ENCODE data around the gene UCP3. TPM values are rescaled to one million over a fixed set of nuclear protein-coding genes. Genes with fewer than 3 reads are reported as not detected.

Gene UCP3
- total RNA-seq, 2 experiments from 2014 or later = 2.9 TPM

GRCh38 chr11:74030723-74031676 lies 22.1 kb upstream of the UCP3 start:
- ChIA-PET POLR2A (interaction anchor here (0.6 to 1.4 kb wide), 5 partner anchors 17 to 67 kb away, joined by 3 to 6 read pairs (median 4); partner anchors contain the start of gene UCP2), CTCF (interaction anchor here (1.0 kb wide), 1 partner anchor 10 kb away, joined by 5 read pairs; no protein-coding TSS in a partner anchor)
- DNase-seq (no peak), ATAC-seq (peak; percentile 64)
- peak overlapping the region; percentile 71 for H3K27ac Mint-ChIP-seq
- no peaks in the 10 kb centered on the region for H3K9me3 Mint-ChIP-seq (ENCODE audit: insufficient read depth)
- H3K4me3 Mint-ChIP-seq = peak overlapping the region; percentile 6
- peaks cover 22% of the 10 kb centered on the region for H3K36me3 Mint-ChIP-seq (ENCODE audit: low read depth)
- H3K27me3 Mint-ChIP-seq (ENCODE audit: low read depth) = no peaks in the 10 kb centered on the region
- H3K4me1 Mint-ChIP-seq (ENCODE audit: low read depth) = peaks cover 23% of the 10 kb centered on the region

DNA sequence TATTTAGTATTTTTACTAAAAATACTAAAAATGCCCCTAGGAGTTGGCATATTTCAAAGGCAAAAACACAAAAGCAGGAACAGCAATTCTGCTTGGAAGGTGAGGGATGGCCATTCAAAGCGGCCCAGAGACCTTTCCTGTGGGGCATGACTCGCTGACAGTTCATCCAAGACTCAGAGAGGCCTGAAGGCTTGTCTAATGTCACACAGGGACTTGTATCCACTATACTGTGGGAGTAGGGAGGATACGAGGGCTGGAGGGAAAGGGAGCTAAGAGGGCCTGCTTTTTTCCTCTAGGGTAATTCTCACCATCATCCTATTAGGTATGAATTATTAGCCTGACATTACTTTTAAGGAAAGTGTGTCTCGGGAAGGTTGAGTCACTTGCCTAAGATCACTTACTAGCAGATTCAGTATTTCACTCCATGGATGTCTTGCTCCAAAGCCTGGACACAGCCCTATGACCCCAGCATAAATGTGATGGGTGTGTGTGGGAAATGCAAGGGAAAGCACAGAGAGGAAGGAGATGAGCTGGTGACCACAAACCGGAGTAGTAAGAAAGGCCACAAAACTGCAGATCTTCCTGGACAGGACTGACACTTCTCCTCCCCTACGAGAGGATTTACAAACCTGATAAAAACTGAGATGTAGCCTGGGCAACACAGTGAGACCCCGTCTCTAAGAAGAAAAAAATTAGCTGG lies 16.7 kb upstream of the UCP3 start:
- ATAC-seq = no peak
- CTCF ChIA-PET = interaction anchor here (1.5 to 1.9 kb wide), 2 partner anchors 10 to 39 kb away, joined by 3 to 5 read pairs; no protein-coding TSS in a partner anchor
- Mint-ChIP-seq H3K4me3 (no peak overlapping the region), H3K27me3 (ENCODE audit: low read depth) (no peaks in the 10 kb centered on the region), H3K27ac (peak overlapping the region; percentile 50), H3K36me3 (ENCODE audit: low read depth) (peaks cover 30% of the 10 kb centered on the region), H3K4me1 (ENCODE audit: low read depth) (peaks cover 32% of the 10 kb centered on the region), H3K9me3 (ENCODE audit: insufficient read depth) (no peaks in the 10 kb centered on the region)
- no peak for DNase-seq
- POLR2A ChIA-PET = no interaction called here

GRCh38 chr11:74024261-74025029 lies 15.6 kb upstream of the UCP3 start:
- Mint-ChIP-seq H3K27ac (no peak overlapping the region), H3K4me1 (ENCODE audit: low read depth) (peaks cover 24% of the 10 kb centered on the region), H3K9me3 (ENCODE audit: insufficient read depth) (no peaks in the 10 kb centered on the region), H3K4me3 (no peak overlapping the region), H3K27me3 (ENCODE audit: low read depth) (no peaks in the 10 kb centered on the region), H3K36me3 (ENCODE audit: low read depth) (peaks cover 30% of the 10 kb centered on the region)
- ATAC-seq (no peak), DNase-seq (no peak)
- CTCF ChIA-PET = no interaction called here
- POLR2A ChIA-PET = no interaction called here

DNA sequence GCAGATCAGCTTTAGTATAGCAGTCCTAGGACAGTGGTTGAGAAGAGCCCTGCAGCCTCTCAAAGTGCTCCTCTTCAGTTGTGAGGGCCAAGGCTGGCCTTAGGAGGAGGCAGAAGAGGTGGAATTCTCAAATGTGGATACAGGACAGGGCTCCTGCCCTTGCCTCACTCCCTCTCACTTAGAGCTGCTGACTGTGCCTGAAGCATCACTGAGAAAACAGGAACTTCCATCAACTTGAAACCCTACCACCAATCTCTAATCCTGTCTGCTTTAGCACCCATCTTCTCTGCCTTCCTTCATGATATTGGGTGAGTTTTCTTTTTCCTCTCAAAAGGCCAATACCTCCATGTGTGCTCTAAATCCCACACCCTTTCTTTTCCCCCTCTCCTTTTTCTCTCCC lies 14.4 kb upstream of the UCP3 start:
- CTCF ChIA-PET = interaction anchor here (1.3 kb wide), 1 partner anchor 10 kb away, joined by 3 read pairs; no protein-coding TSS in a partner anchor
- POLR2A ChIA-PET = no interaction called here
- Mint-ChIP-seq H3K4me3 (no peak overlapping the region), H3K4me1 (ENCODE audit: low read depth) (peaks cover 29% of the 10 kb centered on the region), H3K27ac (peak overlapping the region; percentile 23), H3K36me3 (ENCODE audit: low read depth) (peaks cover 27% of the 10 kb centered on the region), H3K9me3 (ENCODE audit: insufficient read depth) (no peaks in the 10 kb centered on the region), H3K27me3 (ENCODE audit: low read depth) (no peaks in the 10 kb centered on the region)
- DNase-seq (no peak), ATAC-seq (no peak)

DNA sequence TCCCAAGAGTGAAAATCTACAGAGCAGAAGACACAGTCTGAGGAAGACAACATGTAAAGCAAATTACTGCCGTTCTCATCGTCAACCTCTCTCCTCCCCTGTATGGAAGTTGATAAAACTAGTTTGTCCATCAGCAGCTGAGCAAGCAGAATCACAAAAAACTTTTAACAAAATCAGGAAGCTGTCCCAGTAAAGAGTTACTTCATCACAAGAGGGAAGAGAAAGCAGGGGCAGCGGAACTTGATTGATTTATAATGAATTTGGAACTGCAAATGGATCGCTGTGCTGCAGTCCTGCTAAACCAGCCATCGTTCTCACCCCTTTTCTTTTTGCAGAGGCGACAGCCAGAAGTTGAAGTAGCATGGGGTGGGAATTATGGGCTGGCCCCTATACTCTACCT lies 13.7 kb upstream of the UCP3 start:
- ATAC-seq (no peak), DNase-seq (no peak)
- Mint-ChIP-seq H3K27ac (no peak overlapping the region), H3K36me3 (ENCODE audit: low read depth) (peaks cover 26% of the 10 kb centered on the region), H3K4me3 (no peak overlapping the region), H3K9me3 (ENCODE audit: insufficient read depth) (no peaks in the 10 kb centered on the region), H3K27me3 (ENCODE audit: low read depth) (no peaks in the 10 kb centered on the region), H3K4me1 (ENCODE audit: low read depth) (peaks cover 30% of the 10 kb centered on the region)
- CTCF ChIA-PET = interaction anchor here (0.9 to 1.3 kb wide), 3 partner anchors 9 to 37 kb away, joined by 3 to 4 read pairs (median 3); no protein-coding TSS in a partner anchor
- POLR2A ChIA-PET = no interaction called here

GRCh38 chr11:74021998-74022397 lies 13.1 kb upstream of the UCP3 start:
- no peak for ATAC-seq
- POLR2A ChIA-PET = interaction anchor here (0.9 kb wide), 1 partner anchor 27 kb away, joined by 3 read pairs; no protein-coding TSS in a partner anchor
- no peak overlapping the region for H3K27ac Mint-ChIP-seq
- H3K27me3 Mint-ChIP-seq (ENCODE audit: low read depth) = no peaks in the 10 kb centered on the region
- peaks cover 30% of the 10 kb centered on the region for H3K4me1 Mint-ChIP-seq (ENCODE audit: low read depth)
- CTCF ChIA-PET = interaction anchor here (0.9 to 1.3 kb wide), 3 partner anchors 9 to 36 kb away, joined by 3 to 4 read pairs (median 3); no protein-coding TSS in a partner anchor
- H3K4me3 Mint-ChIP-seq = no peak overlapping the region
- no peak for DNase-seq
- no peaks in the 10 kb centered on the region for H3K9me3 Mint-ChIP-seq (ENCODE audit: insufficient read depth)
- peaks cover 29% of the 10 kb centered on the region for H3K36me3 Mint-ChIP-seq (ENCODE audit: low read depth)

- no peak for ATAC-seq
- H3K4me1 Mint-ChIP-seq (ENCODE audit: low read depth) = peaks cover 23% of the 10 kb centered on the region
- H3K27me3 Mint-ChIP-seq (ENCODE audit: low read depth) = no peaks in the 10 kb centered on the region
- DNase-seq = no peak
- H3K27ac Mint-ChIP-seq = no peak overlapping the region
- CTCF ChIA-PET = interaction anchor here (0.8 to 1.5 kb wide), 6 partner anchors 10 to 235 kb away, joined by 3 to 5 read pairs (median 4); no protein-coding TSS in a partner anchor
- peaks cover 31% of the 10 kb centered on the region for H3K36me3 Mint-ChIP-seq (ENCODE audit: low read depth)
- POLR2A ChIA-PET = interaction anchor here (1.3 to 2.5 kb wide), 3 partner anchors 38 to 51 kb away, joined by 4 to 9 read pairs (median 7); partner anchors contain the start of gene UCP2
- no peaks in the 10 kb centered on the region for H3K9me3 Mint-ChIP-seq (ENCODE audit: insufficient read depth)
- no peak overlapping the region for H3K4me3 Mint-ChIP-seq
Observed at GRCh38 chr11:74020539-74020938, 11.7 kb upstream of the UCP3 start.

DNA sequence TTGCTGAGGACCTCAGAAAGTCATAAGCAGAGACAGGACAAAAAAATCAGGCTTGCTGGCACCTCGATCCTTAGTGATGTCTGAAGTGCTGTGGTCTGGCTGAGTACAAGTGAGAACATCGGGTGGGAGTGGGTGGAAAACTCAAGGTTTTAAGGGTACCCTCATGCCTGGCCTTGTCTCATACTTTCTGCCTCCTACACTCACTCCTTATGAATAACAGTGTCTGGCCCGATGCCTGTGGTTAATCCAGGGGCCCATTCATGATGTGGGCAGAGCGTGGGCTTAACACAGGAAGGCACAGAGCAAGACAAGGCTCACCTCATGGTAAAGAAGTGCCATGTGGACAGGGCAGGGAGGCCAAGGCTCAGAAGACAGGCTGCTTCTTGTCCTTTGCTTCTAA lies 11.0 kb upstream of the UCP3 start:
- ChIA-PET POLR2A (interaction anchor here (1.3 to 2.5 kb wide), 4 partner anchors 37 to 51 kb away, joined by 4 to 9 read pairs (median 6); partner anchors contain the start of gene UCP2), CTCF (interaction anchor here (1.0 to 1.5 kb wide), 2 partner anchors 25 to 38 kb away, joined by 3 to 5 read pairs; partner anchors contain the start of gene UCP2)
- peaks cover 33% of the 10 kb centered on the region for H3K36me3 Mint-ChIP-seq (ENCODE audit: low read depth)
- H3K4me3 Mint-ChIP-seq = no peak overlapping the region
- H3K4me1 Mint-ChIP-seq (ENCODE audit: low read depth) = peaks cover 26% of the 10 kb centered on the region
- no peaks in the 10 kb centered on the region for H3K9me3 Mint-ChIP-seq (ENCODE audit: insufficient read depth)
- no peaks in the 10 kb centered on the region for H3K27me3 Mint-ChIP-seq (ENCODE audit: low read depth)
- no peak overlapping the region for H3K27ac Mint-ChIP-seq
- ATAC-seq = peak; percentile 66
- no peak for DNase-seq

GRCh38 chr11:74019104-74019738 lies 10.3 kb upstream of the UCP3 start:
- Mint-ChIP-seq H3K4me1 (ENCODE audit: low read depth) (peaks cover 29% of the 10 kb centered on the region), H3K36me3 (ENCODE audit: low read depth) (peaks cover 36% of the 10 kb centered on the region), H3K4me3 (no peak overlapping the region), H3K27ac (no peak overlapping the region), H3K9me3 (ENCODE audit: insufficient read depth) (no peaks in the 10 kb centered on the region), H3K27me3 (ENCODE audit: low read depth) (no peaks in the 10 kb centered on the region)
- ATAC-seq (no peak), DNase-seq (no peak)
- ChIA-PET POLR2A (interaction anchor here (0.7 to 2.5 kb wide), 6 partner anchors 21 to 50 kb away, joined by 3 to 9 read pairs (median 6); partner anchors contain the start of gene UCP2), CTCF (interaction anchor here (1.0 to 1.2 kb wide), 2 partner anchors 37 to 152 kb away, joined by 3 read pairs; partner anchors contain the start of genes C2CD3, PPME1 and UCP2)

- ChIA-PET POLR2A (interaction anchor here (0.9 to 2.5 kb wide), 4 partner anchors 13 to 40 kb away, joined by 3 to 9 read pairs (median 6); partner anchors contain the start of gene UCP2), CTCF (interaction anchor here (1.1 to 1.5 kb wide), 3 partner anchors 10 to 153 kb away, joined by 3 to 5 read pairs (median 4); partner anchors contain the start of genes C2CD3 and PPME1)
- DNase-seq (no peak), ATAC-seq (no peak)
- no peaks in the 10 kb centered on the region for H3K9me3 Mint-ChIP-seq (ENCODE audit: insufficient read depth)
- no peaks in the 10 kb centered on the region for H3K27me3 Mint-ChIP-seq (ENCODE audit: low read depth)
- H3K27ac Mint-ChIP-seq = no peak overlapping the region
- peaks cover 27% of the 10 kb centered on the region for H3K4me1 Mint-ChIP-seq (ENCODE audit: low read depth)
- no peak overlapping the region for H3K4me3 Mint-ChIP-seq
- peaks cover 36% of the 10 kb centered on the region for H3K36me3 Mint-ChIP-seq (ENCODE audit: low read depth)
Observed at GRCh38 chr11:74018331-74019005, 9.6 kb upstream of the UCP3 start.
